DMS 273 (cell line): ENCODE results near the gene PCSK6.
"Not testable (repeated sequence)": the region's sequence is repeated elsewhere in the genome, so short reads cannot be mapped to it uniquely, and the experiment has no call there.

ENCODE experiments used
- DNase-seq: peaks from one replicate; lab custom pipeline; 2025; ENCODE audit not compliant: unreplicated experiment; lab: John Stamatoyannopoulos, UW

Gene PCSK6

DNA sequence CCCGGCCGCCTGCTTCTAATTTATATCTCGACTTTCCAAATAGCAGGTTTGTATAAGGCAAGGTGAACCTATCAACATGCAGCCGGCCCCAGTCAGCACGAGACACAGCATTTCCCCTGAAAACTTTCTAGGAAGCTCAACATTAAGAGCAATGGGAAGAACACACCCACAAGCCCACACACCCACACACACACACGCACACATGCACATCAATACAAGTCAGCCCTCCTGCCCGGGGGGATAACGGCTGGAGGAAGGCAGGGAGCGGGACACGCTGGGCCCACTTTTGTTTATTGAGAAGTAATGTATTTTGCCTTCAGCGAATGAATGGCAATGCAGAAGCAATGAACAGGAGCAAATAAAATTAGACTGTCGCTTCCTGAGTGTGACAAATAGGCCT lies 83.5 kb downstream of the PCSK6 start:
- DNase-seq, result no peak

DNA sequence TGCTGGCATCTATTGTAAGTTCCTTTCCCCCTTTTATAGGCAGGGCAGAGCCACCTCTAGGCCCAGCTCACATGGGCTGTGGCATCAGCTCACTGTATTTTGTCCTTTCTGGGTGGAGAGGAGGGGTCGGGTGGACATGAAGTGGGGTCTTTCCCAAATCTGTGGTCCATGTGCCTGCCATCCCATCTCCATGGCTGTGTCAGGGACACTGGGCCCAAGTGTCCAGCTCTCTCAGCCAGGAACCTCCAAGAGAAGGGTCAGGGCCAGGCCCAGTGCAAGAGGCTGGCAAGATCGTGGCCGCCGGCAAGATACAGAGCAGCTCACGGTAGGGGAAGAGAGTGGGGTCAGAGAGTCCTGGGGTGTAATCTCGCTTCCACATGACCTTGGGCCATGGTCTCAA lies 85.3 kb downstream of the PCSK6 start:
- DNase-seq, result no peak

DNA sequence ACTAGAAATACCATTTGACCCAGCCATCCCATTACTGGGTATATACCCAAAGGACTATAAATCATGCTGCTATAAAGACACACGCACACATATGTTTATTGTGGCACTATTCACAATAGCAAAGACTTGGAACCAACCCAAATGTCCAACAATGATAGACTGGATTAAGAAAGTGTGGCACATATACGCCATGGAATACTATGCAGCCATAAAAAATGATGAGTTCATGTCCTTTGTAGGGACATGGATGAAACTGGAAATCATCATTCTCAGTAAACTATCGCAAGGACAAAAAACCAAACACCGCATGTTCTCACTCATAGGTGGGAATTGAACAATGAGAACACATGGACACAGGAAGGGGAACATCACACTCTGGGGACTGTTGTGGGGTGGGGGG lies 86.6 kb downstream of the PCSK6 start:
- not testable (repeated sequence) for DNase-seq

DNA sequence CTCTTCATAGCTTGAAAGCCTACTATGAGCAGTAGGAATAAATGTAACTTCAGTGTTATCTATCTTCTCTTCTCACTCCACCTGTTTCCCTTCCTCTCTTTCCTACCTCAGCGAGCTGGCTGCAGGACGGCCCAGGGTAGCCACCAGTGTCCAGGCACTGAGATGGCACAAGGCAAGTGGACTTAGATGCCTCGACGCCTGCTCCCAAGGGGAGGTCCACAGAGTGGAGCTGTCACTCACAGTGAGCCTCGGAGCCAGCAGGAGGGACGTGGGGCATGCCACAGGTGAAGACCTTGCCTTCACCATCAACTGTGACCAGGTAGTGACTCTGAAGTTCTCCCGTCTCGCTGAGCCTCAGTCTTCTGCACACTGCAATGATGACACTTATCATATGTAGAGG lies 88.2 kb downstream of the PCSK6 start:
- no peak for DNase-seq

DNA sequence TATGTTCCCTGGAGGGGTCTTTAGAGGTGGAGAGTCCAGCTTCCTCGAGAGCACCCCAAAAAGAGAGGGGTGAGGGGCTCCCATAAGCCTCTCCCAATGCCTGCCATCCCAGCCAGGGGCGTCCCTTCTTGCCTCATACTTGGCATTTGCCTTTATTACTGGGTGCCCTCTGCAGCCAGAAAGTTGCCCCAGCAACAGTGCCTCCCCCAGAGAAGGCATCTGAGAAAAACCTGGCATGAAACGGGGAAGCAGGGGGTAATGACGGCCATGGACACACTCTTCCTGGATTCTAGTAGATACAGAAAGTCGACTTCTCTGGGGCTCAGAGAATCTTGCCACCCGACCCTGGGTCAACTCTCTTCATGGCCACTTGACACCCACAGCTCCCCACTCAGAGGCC lies 90.1 kb downstream of the PCSK6 start:
- DNase-seq, result no peak

DNA sequence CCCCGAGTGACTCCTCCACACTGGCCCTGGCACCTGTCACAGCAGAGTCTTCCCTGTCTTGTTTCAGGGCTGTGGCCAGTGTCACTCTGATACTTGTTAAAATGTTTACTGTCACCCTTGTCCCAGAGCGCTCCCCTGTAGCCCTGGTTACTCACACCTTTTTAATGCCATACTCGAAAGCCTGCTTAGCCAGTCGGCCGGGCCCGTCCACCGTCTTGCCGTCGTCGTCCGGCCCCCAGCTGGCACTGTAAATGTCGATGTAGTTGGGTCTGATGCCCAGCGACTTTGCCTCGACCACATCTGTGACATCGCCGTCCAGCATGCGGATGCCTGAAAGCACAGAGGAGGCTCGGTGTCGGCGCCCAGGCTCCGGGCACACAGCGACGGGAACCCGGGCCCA lies 91.3 kb downstream of the PCSK6 start:
- DNase-seq, result no peak

DNA sequence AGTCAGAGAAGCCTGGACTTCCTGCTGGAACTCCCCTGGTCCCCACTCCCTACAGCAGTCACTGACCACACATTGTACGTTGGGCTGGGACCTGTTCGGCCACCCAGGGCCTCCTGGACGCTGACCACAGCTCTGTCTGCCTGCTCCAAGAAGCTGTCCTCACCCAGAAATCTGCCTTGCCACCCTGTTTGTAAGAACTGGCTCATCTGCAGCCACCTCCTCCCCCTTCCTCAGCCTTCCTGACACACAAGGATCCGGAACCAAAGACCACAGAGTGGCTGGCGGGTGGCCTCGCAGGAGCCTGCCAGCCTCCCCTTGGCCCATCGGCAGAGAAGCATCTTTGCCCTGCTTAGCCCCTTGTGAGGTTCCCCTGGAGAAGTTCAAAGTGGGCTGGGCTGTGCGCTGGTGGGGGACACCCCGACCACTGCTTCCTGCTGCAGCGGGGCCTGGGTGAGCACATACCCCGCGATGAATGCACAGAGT lies 91.9 kb downstream of the PCSK6 start:
- no peak for DNase-seq

DNA sequence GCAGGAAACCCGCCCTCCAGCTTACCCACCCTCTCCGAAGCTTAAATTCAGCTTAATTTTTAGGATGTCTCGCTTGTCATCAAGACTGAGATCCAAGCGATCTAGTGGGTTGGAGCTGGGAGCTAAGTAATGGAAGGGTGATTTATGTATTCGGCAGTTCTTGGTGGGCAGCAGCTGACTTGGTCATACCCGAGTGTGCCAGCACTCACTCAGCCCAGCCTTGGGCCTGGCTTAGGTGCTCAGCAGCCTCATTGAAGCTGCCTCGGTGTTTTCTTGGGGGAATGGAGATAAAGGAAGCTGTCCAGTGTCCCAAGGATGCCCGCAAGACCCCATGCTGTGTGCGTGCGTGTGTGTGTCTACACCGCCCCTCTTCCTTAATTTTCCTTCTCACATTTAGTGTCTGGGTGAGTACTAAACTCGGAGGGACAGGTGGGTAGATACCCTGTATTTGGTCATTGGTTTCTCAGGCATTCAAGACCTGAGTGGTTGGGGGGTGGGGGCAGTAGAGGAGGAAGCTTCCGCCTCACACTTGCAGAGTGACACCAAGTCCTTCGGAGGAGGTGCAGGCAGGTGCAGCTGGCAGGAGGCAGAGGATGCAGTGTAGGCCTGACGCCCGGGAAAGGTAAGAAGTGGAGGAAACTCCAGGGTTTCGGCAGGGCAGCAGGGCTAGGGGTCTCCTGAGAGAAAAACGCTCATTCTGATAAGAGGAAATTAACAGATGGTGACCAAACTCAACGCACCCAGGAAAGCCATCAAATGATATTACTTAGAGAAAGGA lies 92.8 kb downstream of the PCSK6 start:
- no peak for DNase-seq

DNA sequence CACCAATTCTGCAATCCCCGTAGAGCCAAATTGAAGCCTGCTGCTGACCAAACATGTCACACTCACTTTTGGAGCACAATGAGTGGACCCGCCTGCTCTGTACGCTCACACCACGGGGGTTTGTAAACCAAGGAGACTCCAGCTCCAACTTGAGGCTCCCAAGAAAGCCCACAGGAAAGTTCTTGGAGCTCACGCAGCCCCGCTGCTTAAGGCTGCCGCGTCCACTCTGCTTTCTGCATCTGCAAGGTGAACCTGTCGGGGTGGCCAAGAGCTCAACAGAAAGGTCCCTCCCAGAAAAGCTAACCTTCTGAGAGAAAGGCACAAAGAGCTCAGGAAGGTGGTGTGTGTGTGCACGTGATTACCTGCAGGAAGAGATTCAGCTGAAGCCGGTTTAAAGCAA lies 94.9 kb downstream of the PCSK6 start:
- no peak for DNase-seq

DNA sequence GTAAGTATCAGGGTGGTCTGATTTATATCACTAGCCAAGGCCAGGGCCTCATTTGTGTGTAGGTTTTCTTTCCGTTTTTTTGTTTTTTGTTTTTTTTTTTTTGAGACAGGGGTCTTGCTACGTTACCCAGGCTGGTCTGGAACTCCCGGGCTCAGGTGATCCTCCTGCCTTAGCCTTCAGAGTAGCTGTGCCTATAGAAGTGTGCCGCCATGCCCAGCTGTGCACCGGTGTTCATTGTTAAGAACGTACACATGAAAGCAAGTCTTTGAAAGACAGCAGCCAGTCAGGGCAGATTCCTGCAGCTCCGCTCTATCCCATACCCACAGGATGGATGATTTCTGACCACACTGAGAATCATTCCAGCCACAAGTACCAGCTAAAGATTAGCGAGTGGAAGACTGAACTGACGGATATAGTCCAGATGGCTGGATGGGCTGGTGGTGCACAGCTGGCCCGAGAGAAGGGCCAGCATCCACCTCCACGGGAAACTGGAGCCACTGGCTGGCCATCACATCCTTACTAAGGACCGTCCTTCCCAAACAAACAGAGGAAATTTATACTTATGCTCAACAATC lies 95.4 kb downstream of the PCSK6 start:
- DNase-seq, result no peak

DNA sequence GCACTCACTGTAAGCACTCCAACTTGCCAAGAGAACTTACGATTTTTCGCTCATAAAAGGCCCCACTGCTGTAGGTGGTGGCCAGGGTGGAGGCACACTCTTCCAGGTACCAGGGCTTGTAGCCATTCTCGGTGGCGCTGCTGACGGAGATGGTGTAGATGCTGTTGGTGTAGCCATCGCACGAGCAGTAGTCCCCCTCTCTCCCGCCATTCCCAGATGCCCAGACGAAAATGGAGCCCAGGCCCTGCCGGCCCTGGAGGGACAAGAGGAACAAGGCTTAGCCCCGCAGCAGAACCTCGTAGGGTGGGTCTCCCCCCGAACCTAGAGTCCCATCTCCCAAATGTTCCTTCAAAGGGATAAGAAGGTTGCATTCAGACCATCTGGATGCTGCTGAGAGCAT lies 96.3 kb downstream of the PCSK6 start:
- DNase-seq, result no peak

DNA sequence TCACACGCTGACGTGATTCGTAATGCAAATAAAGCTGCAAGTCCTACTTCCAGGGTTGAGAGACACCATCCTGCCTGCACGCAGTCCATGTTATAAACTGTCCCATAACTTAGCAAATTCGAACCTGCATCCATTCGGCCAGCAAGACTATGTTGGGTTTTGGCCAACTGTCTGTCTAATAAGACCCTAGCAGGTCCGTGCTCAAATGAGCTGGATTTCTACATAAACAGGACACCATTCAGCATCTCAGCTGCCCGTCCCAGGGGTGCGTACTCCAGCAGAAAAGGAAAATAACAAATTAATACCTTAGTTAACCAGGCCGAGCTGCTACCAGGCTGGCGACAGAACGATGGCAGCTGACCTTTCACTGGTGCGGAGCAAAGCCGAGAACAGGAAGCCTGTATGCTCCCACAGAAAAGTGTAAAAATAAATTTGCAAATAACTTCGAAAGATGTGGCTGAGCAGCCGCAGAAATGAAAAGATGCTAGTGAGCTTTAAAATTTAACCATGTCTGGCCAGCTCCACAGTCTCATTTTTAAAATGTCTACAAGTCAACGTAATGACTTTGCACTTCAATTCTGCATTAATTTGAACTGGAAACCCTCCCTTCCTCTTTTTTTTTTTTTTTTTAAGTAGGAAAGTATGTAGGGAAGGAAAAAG lies 97.4 kb downstream of the PCSK6 start:
- DNase-seq, result no peak

DNA sequence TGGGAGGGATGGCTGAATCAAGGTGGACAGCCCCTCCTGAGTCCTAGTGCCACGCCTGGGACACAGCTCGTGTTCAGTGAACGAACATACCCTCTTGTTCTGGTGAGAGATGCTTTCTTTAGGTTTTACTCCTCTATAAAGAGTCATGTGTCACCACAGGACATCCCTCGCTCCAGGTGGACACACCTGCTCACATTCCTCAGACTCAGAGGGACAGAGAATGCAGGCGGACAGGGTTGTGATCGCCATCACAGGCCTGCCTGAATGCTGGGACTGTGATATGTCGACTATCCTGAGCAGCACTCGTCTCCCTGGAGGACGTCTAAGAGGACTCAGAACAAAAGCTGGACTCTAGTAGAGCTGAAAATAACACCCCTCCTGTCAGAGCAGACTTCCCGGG lies 98.1 kb downstream of the PCSK6 start:
- DNase-seq, result no peak

DNA sequence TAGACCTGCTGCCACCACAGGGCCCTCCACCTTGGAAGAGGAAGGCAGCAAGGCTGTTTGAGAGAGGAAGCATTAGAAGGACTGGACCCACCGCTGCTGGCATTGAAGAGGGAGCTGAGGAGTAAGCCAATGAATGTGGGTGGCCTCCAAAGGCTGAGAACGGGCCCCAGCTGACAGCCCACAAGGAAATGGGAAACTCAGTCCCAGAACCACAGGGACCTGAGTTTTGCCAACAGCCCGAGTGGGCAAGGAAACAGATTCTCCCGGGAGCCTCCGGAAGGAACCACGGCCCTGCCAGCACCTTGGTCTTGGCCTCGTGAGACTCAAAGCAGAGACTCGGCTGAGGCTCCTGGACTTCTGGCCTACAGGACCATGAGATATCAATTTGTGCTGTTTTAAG lies 99.0 kb downstream of the PCSK6 start:
- DNase-seq, result no peak

DNA sequence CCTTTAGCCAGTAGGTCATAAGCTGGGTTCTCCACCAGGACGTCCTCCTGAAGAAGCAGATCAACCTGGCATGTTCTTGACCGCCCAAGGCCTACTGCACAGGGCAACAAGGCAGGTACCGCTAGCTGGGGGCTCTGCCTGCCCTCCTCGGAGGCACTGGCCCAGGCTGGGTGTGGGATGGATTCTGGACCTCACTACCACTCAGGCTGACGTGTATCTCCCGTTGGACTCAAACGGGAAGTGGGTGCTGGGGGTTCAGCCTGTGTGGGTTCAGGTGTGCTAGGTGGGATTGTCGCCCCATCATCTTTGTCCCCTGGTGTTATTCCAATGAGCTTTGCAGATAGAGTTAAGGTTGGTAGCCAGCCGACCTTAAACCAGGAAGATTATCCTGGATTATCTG lies 99.4 kb downstream of the PCSK6 start:
- DNase-seq, result no peak

DNA sequence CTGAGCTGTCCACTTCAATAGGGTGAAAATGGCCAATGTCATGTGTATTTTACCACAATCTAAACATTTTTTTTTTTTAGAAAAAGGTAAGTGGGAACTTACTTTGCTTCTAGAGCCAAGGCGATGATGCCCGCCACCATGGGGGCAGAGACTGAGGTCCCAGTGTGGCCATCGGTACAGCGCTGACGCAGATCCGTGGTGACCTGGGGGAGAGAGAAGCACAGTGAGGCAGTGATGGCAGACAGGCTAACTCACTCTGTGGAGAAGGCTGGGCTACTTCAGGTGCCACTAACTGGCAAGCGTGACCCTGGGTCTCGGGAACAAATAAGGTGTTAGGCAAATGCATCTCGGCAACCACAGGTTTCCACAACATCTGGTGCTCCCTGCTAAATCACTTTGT lies 100.1 kb downstream of the PCSK6 start:
- no peak for DNase-seq

DNA sequence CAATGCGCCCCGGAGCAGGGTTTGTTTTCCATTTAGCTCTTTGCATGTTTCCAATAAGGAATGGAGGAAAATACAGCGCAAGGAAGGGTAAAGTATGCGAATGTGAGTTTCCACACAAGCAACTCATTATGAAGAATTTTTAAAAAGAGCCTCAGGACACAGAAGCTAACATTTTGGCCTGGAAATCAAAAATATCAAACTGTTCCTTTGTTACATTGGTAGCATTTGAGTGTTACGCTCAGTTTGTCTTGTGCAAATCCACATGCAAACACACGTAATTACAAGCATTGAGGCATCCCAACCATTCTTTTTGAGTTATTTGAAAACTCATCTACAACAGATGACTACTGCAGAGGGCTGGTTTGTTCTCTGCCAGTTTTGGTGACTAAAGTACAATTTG lies 101.5 kb downstream of the PCSK6 start:
- no peak for DNase-seq

DNA sequence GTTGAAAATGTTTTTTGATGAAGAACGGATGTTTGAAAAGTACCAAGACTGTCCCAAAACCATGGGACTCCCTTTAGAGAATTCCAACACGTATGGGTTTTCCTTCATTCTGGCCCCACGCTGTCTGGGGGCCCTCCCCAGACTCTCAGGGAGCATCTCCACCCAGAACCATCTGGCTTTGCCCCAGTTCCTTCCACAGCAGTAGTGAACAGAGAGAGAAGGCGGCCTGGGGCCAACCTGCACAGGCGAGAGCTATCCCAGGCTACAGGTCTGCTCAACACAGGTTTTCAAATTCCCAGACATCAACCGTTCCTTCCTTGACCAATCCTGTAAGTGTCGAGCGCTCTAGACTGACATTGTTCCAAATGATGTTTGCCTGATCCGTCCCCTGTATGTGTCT lies 101.9 kb downstream of the PCSK6 start:
- DNase-seq, result no peak

DNA sequence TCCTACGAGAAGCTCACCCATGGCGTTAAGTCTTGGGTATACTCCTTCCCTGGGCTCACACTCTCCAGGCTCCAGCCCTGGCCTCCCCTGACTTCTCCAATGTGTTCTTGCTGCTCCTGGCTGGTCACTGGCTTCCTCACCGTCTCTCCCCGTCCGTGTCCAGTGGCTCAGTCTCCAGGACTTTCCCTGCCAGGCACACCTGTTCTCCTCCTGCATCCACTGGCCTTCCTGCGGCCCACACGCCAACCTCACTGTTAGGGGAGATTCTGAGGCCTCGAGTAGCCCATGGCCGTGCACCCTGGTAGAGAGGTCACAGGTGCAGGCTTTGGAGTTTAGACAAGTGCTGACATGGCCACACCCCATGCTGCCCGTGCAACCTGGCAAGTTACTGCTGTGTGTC lies 102.5 kb downstream of the PCSK6 start:
- no peak for DNase-seq

DNA sequence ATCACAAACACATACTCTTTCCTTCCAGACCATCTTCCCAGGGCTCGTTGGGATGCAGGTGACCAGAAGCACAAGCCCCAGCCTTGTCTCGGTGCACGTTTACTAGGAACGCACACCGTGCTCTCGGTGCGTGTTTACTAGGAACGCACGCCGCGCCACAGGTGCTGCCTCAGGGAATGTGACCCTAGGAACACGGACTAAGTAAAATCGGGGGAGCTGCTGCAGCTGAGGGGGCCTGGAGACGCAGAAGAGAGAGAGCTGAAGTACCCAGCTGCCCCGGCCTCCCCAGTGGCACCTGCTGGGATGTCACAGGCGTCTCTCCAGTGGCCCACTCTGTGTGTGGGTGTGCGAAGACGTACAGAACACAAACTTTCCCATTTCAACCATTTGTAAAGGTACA lies 103.5 kb downstream of the PCSK6 start:
- no peak for DNase-seq

DNA sequence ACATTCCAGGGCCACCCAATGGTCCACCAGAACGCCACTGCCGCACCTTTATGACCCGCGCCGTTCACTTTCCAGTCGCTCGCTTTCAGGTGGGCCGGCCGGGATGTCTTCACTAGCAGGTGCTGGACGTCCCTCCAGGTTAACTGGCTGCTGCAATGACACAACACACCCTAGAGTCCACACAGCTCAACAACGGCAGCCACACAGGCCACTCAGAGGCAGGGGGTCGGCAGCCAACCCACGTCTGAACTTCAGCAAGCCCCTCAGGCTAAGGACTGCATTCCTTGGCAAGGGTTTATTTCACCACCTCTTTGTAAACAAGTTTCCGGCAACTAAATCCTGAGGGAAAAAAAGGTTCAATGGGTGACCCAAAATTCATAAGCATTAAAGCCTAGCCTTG lies 105.2 kb downstream of the PCSK6 start:
- no peak for DNase-seq

DNA sequence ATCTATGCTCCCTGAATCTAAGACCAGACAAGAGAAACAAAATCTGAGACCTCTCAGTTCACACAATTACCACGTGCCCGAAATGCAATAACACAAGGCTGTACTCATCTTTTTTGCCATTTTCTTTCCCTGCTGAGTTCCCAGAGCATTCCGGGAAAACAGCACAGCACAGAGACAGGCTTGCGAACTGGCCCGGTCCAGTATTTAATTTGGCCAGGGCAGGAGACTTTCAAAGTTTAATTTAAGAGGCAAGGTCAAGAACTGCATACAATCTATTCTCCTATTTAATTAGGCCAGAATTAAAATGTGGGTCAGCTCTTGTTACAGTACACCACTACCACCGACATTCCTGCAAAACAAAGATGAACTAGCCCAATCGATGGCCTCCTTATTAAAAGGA lies 107.0 kb downstream of the PCSK6 start:
- DNase-seq, result no peak
